22Rv1 (cell line): ENCODE data around the gene INHA.

Experiments used
- ZFX ChIP-seq: fragments of 450-650 bp; IDR thresholded peaks from 2 replicates; pipeline ENCODE4 v1.6.1; 2017; ENCODE audit warnings: antibody characterized with exemption, borderline replicate concordance
- TF ChIP-seq, protein P1 (sequence below): fragments of 450-650 bp; IDR thresholded peaks from 2 replicates; pipeline ENCODE4 v1.5.1; 2017; ENCODE audit warnings: mild to moderate bottlenecking

DNA sequence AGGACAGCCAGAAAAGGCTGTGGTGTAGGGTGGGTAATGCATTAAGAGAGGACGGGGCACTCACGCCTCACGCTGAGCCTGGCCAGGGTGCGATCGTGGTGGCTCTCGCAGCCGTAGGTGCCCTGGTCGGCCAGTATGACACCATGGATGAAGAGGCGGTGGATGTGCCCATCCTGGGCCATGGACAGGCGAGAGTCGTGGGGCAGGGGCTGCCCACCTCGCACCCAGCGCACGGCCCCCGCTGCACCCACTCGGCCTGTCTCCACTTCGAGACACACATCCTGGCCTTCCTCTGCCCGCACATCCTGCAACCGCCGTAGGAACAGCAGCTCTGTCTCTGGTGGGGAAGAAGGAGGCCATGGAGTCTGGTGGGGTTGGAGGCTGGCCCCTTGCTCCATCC lies 16.2 kb upstream of the INHA start:
- TF ChIP-seq, protein P1, sequence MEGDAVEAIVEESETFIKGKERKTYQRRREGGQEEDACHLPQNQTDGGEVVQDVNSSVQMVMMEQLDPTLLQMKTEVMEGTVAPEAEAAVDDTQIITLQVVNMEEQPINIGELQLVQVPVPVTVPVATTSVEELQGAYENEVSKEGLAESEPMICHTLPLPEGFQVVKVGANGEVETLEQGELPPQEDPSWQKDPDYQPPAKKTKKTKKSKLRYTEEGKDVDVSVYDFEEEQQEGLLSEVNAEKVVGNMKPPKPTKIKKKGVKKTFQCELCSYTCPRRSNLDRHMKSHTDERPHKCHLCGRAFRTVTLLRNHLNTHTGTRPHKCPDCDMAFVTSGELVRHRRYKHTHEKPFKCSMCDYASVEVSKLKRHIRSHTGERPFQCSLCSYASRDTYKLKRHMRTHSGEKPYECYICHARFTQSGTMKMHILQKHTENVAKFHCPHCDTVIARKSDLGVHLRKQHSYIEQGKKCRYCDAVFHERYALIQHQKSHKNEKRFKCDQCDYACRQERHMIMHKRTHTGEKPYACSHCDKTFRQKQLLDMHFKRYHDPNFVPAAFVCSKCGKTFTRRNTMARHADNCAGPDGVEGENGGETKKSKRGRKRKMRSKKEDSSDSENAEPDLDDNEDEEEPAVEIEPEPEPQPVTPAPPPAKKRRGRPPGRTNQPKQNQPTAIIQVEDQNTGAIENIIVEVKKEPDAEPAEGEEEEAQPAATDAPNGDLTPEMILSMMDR: no peak
- TF ChIP-seq ZFX: no peak
